CD4-positive, CD25-positive, alpha-beta regulatory T cell (primary cell): ENCODE results near the gene ARL14. TPM values are rescaled to one million over a fixed set of nuclear protein-coding genes. Genes with fewer than 3 reads are reported as not detected.
"Not testable (repeated sequence)": the region's sequence is repeated elsewhere in the genome, so short reads cannot be mapped to it uniquely, and the experiment has no call there.

Experiments
- ATAC-seq, 2 donors: fragments of 150-1000 bp; cut with Tn5 transposase; one replicate each; pipeline ENCODE4 v1.10.0; 2021; ENCODE audit warnings: low read depth in 2 of 2, moderate number of reproducible peaks in 2 of 2, moderate library complexity in 1 of 2
- DNase-seq, 3 donors: peaks; one replicate each; pipeline versions ENCODE4 v3.0.0 to v3.0.0-alpha.2; 2012 to 2022; ENCODE audit warnings: mixed read lengths in 1 of 3
- H3K27ac ChIP-seq: one replicate; pipeline ENCODE4 v1.7.0; 2013; ENCODE audit warnings: mild to moderate bottlenecking, low read length; ENCODE audit not compliant: insufficient read depth, poor library complexity, severe bottlenecking
- H3K27me3 ChIP-seq: one replicate; pipeline ENCODE4 v1.7.0; 2013; ENCODE audit warnings: low read length; ENCODE audit not compliant: control insufficient read depth, insufficient read depth
- H3K36me3 ChIP-seq: one replicate; pipeline ENCODE4 v1.7.0; 2013; ENCODE audit warnings: mild to moderate bottlenecking, low read length, moderate library complexity; ENCODE audit not compliant: control insufficient read depth, insufficient read depth
- H3K4me1 ChIP-seq: 2 replicates; pipeline ENCODE4 v1.7.0; 2013; ENCODE audit warnings: mild to moderate bottlenecking, low read length; ENCODE audit not compliant: insufficient read depth, control insufficient read depth, poor library complexity, severe bottlenecking
- H3K4me3 ChIP-seq: one replicate; pipeline ENCODE4 v1.7.0; 2013; ENCODE audit warnings: low read depth, mild to moderate bottlenecking, low read length, moderate library complexity
- H3K9me3 ChIP-seq, 2 experiments: 1 replicate in 1 of 2; 2 replicates in 1 of 2; pipeline ENCODE4 v1.7.0; 2013; ENCODE audit warnings: low read length in 2 of 2, mild to moderate bottlenecking in 1 of 2, moderate library complexity in 1 of 2; ENCODE audit not compliant: control insufficient read depth in 2 of 2
- H3K27ac Mint-ChIP-seq, 3 donors: one replicate each; pipeline ENCODE4 v1.8.0; 2020 to 2022; ENCODE audit warnings: mild to moderate bottlenecking in 3 of 3, mixed read lengths in 3 of 3, moderate library complexity in 2 of 3
- H3K27me3 Mint-ChIP-seq: one replicate; pipeline ENCODE4 v1.8.0; 2022; ENCODE audit warnings: mild to moderate bottlenecking, mixed read lengths
- H3K36me3 Mint-ChIP-seq: one replicate; pipeline ENCODE4 v1.8.0; 2020; ENCODE audit warnings: mixed read lengths
- H3K4me1 Mint-ChIP-seq, 4 donors: one replicate each; pipeline ENCODE4 v1.8.0; 2020 to 2022; ENCODE audit warnings: mixed read lengths in 4 of 4, mild to moderate bottlenecking in 1 of 4
- H3K4me3 Mint-ChIP-seq, 4 donors: one replicate each; pipeline ENCODE4 v1.8.0; 2020 to 2022; ENCODE audit warnings: mild to moderate bottlenecking in 4 of 4, mixed read lengths in 4 of 4, moderate library complexity in 3 of 4
- H3K9me3 Mint-ChIP-seq, 7 donors: one replicate each; pipeline ENCODE4 v1.8.0; 2020 to 2022; ENCODE audit warnings: mixed read lengths in 7 of 7, mild to moderate bottlenecking in 3 of 7, moderate library complexity in 2 of 7
- polyA plus RNA-seq, 4 donors: library from polyadenylated mRNA; unstranded; fragments of 300-500 nt; fragmentation: Illumina TruSeq; gene quantifications; one replicate each; pipeline ENCODE4 v1.2.3, GENCODE V29; 2021
- total RNA-seq: library from RNA; stranded (reverse); gene quantifications from one replicate; pipeline ENCODE4 v1.2.3, GENCODE V29; 2022

The ARL14 gene
- total and polyA plus RNA-seq, 5 donors from 2014 or later, result not detected

DNA sequence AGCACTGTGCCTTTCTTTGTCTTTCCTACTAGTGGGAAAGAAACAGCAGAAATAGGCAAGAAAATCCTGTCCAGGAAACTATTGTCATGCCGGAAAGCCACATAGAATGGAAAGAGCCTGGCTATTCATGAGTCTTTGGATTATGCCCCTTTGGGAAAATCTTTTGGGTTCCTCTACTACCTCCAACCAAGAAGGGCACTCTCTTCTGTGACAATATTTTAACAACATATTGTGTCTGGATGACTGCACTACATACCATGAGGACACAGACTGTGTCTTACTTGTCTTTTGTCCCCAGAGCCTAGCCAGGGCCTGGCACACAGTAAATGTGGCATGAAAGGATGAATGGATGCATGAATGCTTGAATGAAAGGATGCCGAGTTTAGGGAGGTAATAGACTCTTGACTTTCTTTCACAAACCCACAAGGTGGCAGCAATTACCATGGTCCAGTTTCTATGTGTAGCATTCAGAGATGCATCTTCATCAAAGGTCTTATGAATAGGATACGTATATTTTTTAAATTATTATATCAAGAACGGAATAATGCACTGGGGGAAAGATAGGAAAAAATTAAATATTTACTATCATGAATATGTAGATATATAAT lies 30.3 kb downstream of the ARL14 start:
- peak; percentile 5 to 56 (median 36) for DNase-seq
- Mint-ChIP-seq H3K36me3 (no peaks in the 10 kb centered on the region), H3K4me3 (no peak overlapping the region), H3K4me1 (no peaks in the 10 kb centered on the region), H3K27ac (no peak overlapping the region), H3K9me3 (no peaks in the 10 kb centered on the region), H3K27me3 (peaks cover 17% of the 10 kb centered on the region)
- no peak for ATAC-seq
- H3K4me3 ChIP-seq, result no peak overlapping the region
- H3K36me3 ChIP-seq, result no peaks in the 10 kb centered on the region
- no peaks in the 10 kb centered on the region for H3K4me1 ChIP-seq
- H3K27ac ChIP-seq, result no peak overlapping the region
- peaks cover 16% of the 10 kb centered on the region for H3K27me3 ChIP-seq
- no peaks in the 10 kb centered on the region for H3K9me3 ChIP-seq

DNA sequence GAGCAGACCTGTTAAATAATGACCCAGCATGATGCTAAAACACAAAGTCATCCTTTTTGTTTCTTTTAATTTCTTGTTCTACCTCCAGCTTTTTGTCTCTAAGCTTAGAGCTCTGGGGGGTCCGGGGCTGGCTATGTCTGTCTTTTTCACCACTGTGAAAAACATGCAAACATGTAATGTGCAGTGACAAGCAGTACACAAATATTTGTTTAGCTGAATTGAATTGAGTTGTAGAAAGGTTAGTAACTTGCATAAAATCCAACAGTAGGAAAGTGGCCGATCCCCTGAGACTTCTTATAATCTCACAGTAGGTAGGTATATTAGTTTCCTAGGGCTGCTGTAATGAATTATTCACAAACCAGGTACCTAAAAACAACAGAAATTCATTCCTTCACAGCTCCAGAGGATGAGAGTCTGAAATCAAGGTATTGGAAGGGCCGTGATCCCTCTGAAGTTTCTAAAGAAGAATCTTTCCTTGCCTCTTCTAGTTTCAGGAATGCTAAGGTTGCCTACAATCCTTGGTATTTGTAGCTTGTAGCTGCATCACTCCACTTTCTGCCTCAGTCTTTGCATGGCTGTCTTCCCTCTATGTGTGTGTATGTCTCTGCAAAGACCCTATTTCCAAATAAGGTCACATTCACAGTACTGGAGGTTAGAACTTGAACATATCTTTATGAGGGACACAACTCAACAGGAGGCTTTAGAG lies 32.7 kb downstream of the ARL14 start:
- DNase-seq (no peak), ATAC-seq (no peak)
- no peaks in the 10 kb centered on the region for H3K36me3 ChIP-seq
- H3K4me3 ChIP-seq, result no peak overlapping the region
- H3K27me3 Mint-ChIP-seq, result peaks cover 17% of the 10 kb centered on the region
- H3K9me3 Mint-ChIP-seq, result no peaks in the 10 kb centered on the region
- no peaks in the 10 kb centered on the region for H3K9me3 ChIP-seq
- no peak overlapping the region for H3K27ac ChIP-seq
- H3K4me3 Mint-ChIP-seq, result no peak overlapping the region
- no peaks in the 10 kb centered on the region for H3K36me3 Mint-ChIP-seq
- H3K27ac Mint-ChIP-seq, result no peak overlapping the region
- no peaks in the 10 kb centered on the region for H3K4me1 ChIP-seq
- H3K4me1 Mint-ChIP-seq, result no peaks in the 10 kb centered on the region
- H3K27me3 ChIP-seq, result peaks cover 16% of the 10 kb centered on the region

DNA sequence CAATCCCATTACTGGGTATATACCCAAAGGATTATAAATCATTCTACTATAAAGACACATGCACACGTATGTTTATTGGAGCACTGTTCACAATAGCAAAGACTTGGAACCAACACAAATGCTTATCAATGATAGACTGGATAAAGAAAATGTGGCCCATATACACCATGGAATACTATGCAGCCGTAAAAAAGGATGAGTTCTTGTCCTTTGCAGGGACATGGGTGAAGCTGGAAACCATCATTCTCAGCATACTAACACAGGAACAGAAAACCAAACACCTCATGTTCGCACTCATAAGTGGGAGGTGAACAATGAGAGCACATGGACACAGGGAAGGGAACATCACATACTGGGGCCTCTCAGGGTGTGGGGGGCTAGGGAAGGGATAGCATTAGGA lies 36.2 kb downstream of the ARL14 start:
- not testable (repeated sequence) for H3K4me3 Mint-ChIP-seq, ATAC-seq, H3K27ac Mint-ChIP-seq, H3K27me3 ChIP-seq, H3K9me3 Mint-ChIP-seq, H3K27ac ChIP-seq, H3K36me3 Mint-ChIP-seq, H3K4me1 ChIP-seq, DNase-seq, H3K4me1 Mint-ChIP-seq, H3K27me3 Mint-ChIP-seq, H3K4me3 ChIP-seq, H3K36me3 ChIP-seq, H3K9me3 ChIP-seq

DNA sequence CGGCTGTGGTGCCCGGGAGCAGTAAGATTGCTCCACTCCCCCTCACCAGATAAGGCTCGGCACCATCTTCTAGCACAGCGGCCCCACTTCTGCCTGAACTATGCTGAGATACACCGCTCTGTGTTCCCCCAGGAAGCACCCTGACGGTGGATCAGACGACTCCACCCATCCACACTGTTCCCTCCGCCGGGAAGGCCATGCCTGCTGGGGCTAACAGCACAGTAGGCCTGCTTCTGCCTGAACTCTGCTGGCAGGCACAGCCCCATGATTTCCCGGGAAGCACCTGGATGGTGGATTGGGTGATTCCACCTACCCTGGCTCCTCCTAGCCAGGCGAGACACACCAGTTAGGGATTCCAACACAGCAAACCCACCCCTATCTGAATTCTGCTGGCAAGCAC lies 42.8 kb downstream of the ARL14 start:
- Histone ChIP-seq H3K27me3 (no peaks in the 10 kb centered on the region), H3K9me3 (no peaks in the 10 kb centered on the region), H3K36me3 (no peaks in the 10 kb centered on the region), H3K4me1 (no peaks in the 10 kb centered on the region), H3K27ac (no peak overlapping the region), H3K4me3 (no peak overlapping the region)
- Mint-ChIP-seq H3K4me1 (no peaks in the 10 kb centered on the region), H3K4me3 (no peak overlapping the region), H3K27me3 (peaks cover 13% of the 10 kb centered on the region), H3K36me3 (no peaks in the 10 kb centered on the region), H3K27ac (no peak overlapping the region), H3K9me3 (peaks cover 0 to 2% (median 0%) of the 10 kb centered on the region in 7 donors)
- DNase-seq, result no peak
- ATAC-seq, result no peak

DNA sequence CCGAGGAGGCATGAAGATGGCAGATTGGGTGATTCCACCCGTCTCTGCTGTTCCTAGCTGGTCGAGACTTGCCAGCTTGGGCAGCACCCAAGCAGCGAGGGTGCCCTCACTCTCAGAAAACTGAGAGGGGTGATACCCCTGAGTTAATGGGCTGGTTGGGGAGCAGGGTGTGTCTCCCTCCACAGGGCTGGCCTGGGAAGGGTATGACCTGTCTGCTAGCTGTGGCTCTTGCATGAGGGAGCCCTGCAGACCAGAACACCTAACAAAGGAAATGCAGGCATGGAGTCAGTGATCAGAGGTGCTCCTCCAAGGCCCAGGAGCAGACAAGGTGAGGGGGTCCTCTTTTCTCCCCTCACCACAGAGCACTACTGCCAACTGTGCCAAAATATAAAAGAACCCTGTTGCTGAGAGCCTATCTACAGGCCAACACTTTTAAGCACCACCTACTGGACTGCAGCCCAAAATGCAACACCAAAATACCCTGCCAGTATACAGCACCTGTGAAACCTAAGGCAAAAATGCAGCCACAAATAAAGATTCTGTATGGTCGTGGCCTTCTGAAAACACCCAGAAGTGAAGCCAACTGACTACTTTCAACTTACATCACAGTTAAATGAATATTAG lies 43.3 kb downstream of the ARL14 start:
- Mint-ChIP-seq H3K4me3 (no peak overlapping the region), H3K9me3 (peaks cover 0 to 2% (median 0%) of the 10 kb centered on the region in 7 donors), H3K36me3 (no peaks in the 10 kb centered on the region), H3K27ac (no peak overlapping the region), H3K27me3 (peaks cover 13% of the 10 kb centered on the region), H3K4me1 (no peaks in the 10 kb centered on the region)
- H3K27ac ChIP-seq, result no peak overlapping the region
- H3K4me3 ChIP-seq, result no peak overlapping the region
- H3K9me3 ChIP-seq, result no peaks in the 10 kb centered on the region
- ATAC-seq (no peak), DNase-seq (peak in 1 of 3 donors; percentile 6)
- no peaks in the 10 kb centered on the region for H3K27me3 ChIP-seq
- H3K4me1 ChIP-seq, result no peaks in the 10 kb centered on the region
- H3K36me3 ChIP-seq, result no peaks in the 10 kb centered on the region

DNA sequence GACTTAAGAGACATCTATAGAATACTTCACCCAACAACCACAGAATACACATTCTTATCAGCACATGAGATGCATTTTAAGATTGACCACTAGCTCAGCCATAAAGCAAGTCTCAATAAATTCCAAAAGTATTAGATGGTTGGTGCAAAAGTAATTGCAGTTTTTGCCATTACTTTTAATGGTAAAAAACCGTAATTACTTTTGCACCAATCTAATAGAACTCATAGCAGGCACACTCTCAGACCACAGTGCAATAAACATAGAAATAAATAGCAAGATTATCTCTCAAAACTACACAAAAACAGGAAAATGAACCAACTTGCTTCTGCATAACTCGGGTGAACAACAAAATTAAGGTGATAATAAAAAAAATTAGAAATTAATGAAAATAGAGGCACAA lies 45.4 kb downstream of the ARL14 start:
- Mint-ChIP-seq H3K36me3 (no peaks in the 10 kb centered on the region), H3K27ac (no peak overlapping the region)
- ATAC-seq, result no peak

DNA sequence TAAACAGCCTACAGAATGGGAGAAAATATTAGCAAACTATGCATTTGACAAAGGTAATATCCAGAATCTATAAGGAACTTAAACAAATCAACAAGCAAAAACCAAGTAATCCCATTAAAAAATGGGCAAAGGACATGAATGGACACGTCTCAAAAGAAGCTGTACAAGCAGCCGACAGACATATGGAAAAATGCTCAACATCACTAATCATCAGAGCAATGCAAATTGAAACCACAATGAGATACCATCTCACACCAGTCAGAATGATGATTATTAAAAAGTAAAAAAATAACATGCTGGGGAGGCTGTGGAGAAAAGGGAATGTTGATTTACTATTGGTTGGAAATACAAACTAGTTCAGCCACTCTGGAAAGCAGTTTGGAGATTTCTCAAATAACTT lies 48.4 kb downstream of the ARL14 start:
- H3K27me3 ChIP-seq, result no peaks in the 10 kb centered on the region
- H3K36me3 ChIP-seq, result no peaks in the 10 kb centered on the region
- H3K9me3 Mint-ChIP-seq, result peaks cover 0 to 1% (median 0%) of the 10 kb centered on the region in 7 donors
- H3K4me1 Mint-ChIP-seq, result no peaks in the 10 kb centered on the region
- DNase-seq, result no peak
- ATAC-seq, result no peak
- H3K9me3 ChIP-seq, result no peaks in the 10 kb centered on the region
- H3K27me3 Mint-ChIP-seq, result peaks cover 7% of the 10 kb centered on the region
- H3K27ac Mint-ChIP-seq, result no peak overlapping the region
- H3K4me1 ChIP-seq, result no peaks in the 10 kb centered on the region
- H3K36me3 Mint-ChIP-seq, result no peaks in the 10 kb centered on the region
- no peak overlapping the region for H3K27ac ChIP-seq
- H3K4me3 ChIP-seq, result no peak overlapping the region
- H3K4me3 Mint-ChIP-seq, result no peak overlapping the region

More for the DNA sequence above, 45.4 kb downstream of the ARL14 start:
- no peak overlapping the region for H3K27ac ChIP-seq
- Mint-ChIP-seq H3K4me3 (no peak overlapping the region), H3K27me3 (peaks cover 7% of the 10 kb centered on the region), H3K4me1 (no peaks in the 10 kb centered on the region), H3K9me3 (peaks cover 0 to 2% (median 0%) of the 10 kb centered on the region in 7 donors)
- H3K9me3 ChIP-seq, result no peaks in the 10 kb centered on the region
- H3K4me1 ChIP-seq, result no peaks in the 10 kb centered on the region
- no peaks in the 10 kb centered on the region for H3K27me3 ChIP-seq
- no peak for DNase-seq
- H3K4me3 ChIP-seq, result no peak overlapping the region
- H3K36me3 ChIP-seq, result no peaks in the 10 kb centered on the region
